H1 (cell line): ENCODE measurements around the gene SLFN12L. TPM values are rescaled to one million over a fixed set of nuclear protein-coding genes. Genes with fewer than 3 reads are reported as not detected.

Experiments used
- polyA plus RNA-seq, 7 experiments: library from polyadenylated mRNA; depleted of rRNA in 3 of 7; stranded (reverse) in 5 of 7; unstranded in 2 of 7; fragments of >200 nt in 5 of 7; fragments of 200-250 nt in 2 of 7; gene quantifications; 1 replicate in 5 of 7; 2 replicates in 1 of 7; 4 replicates in 1 of 7; pipeline versions ENCODE4 v1.2.1 to v1.2.3, GENCODE V29; 2011 to 2013; ENCODE audit warnings: missing spikeins in 2 of 7, mixed read lengths in 2 of 7
- total RNA-seq: library from RNA; stranded (reverse); fragmentation: NEBNext Ultra II Directional; extraction: Animal tissue kit (Norgen Biotek cat#: 25700); gene quantifications from 2 replicates; pipeline ENCODE4 v1.2.1, GENCODE V29; 2021
- TF ChIP-seq, protein P1 (sequence below): IDR thresholded peaks from 2 replicates; pipeline ENCODE4 v1.6.1; 2012; ENCODE audit warnings: low read length, inconsistent platforms

The SLFN12L gene
- total and polyA plus RNA-seq, 2 of the 8 experiments (the other 6 are each of a cell fraction or from before 2014, with no cell fraction given), result not detected

DNA sequence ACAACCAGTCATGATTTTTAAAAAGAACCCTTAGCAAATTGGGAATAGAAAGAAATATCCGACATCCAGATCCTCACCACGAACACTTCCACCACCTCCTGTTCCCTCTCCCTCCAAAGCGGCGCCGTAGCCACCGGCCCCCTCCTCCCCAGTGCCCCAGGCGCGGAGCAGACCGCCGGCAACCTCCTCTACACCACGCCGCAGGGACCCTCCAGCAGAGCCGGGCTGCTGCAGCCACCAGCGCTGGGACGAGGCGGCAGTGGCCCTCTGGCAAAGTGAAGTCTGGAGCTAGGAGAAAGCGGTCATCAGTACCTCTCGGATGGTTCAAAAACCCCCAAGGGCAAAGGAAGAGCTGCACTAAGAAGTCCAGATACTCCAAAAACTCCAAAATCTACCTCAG lies 47.5 kb downstream of the SLFN12L start (continued):
- TF ChIP-seq, protein P1, sequence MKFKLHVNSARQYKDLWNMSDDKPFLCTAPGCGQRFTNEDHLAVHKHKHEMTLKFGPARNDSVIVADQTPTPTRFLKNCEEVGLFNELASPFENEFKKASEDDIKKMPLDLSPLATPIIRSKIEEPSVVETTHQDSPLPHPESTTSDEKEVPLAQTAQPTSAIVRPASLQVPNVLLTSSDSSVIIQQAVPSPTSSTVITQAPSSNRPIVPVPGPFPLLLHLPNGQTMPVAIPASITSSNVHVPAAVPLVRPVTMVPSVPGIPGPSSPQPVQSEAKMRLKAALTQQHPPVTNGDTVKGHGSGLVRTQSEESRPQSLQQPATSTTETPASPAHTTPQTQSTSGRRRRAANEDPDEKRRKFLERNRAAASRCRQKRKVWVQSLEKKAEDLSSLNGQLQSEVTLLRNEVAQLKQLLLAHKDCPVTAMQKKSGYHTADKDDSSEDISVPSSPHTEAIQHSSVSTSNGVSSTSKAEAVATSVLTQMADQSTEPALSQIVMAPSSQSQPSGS, result no peak
